Hindlimb muscle (tissue), 1 donor: ENCODE data around the gene TSHZ3. TPM values are rescaled to one million over a fixed set of nuclear protein-coding genes. Genes with fewer than 3 reads are reported as not detected.

Source experiments
- DNase-seq: peaks from one replicate; pipeline ENCODE4 v3.0.0-alpha.2; 2013
- polyA plus RNA-seq: library from polyadenylated mRNA; unstranded; fragments of 120-200 nt; gene quantifications from one replicate; pipeline ENCODE4 v1.2.1, GENCODE V29; 2013; ENCODE audit not compliant: insufficient read length

Gene TSHZ3
- polyA plus RNA-seq, 1 donor, result 17.6 TPM

DNA sequence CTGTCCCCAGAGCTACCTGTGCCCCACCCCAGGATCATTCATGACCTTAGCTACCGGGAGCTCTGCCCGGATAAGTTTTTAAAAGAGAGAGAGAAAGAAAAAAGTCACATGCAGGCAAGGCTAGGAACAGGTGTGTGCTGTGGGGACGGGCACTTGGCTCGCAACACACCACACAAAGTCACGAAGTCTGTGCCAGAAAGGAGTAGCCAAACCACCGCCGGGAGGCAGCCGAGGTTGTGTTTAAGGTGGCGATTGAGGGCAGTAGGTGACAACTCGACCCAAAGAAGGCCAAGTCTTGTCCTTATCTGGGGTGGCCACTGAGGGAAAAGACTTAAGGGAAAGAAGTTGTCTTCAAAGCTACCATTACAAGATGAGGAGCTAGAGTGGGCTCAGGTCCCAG lies 4.6 kb upstream of the TSHZ3 start:
- DNase-seq, result no peak

DNA sequence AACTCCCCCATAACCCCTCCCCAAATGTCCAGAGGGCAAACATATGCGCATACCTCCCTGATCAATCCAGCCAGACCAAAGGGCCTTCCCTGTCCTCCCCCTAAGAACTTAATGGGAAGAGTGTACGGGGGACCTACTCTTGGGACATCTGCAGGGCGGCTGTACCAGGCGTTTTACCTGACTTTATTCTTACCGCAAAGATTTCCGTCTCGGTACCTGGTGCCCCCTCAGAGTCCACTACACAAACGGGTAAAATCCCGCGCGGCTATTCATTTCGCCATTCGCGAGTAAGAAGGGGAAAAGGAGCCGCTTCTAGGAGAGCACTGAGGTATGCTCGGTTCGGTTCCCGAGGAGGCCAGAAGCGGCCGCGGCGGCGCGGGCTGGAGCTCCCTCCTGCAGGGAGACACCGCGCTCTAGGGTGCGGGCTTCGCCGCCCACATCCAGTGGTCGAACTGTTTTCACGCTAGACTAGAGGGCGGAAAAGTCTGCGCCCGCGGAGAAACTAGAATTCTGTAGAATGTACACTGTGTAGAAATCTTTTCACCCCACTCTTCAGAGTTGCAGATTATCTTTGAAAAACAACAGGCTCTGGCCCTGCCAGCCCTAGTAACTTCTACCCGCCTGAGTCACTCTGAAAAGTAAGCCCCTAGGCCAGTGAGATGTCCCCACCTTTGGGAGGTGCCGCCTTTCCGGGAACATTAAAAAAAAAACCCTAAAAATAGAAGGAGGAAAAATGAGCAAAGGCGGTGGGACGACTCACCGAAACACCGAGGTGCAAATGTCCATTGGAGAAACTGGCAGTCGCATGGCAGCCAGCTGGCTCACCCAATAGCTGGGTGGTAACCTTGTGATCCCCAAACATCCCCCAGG lies 3.8 kb upstream of the TSHZ3 start:
- no peak for DNase-seq

DNA sequence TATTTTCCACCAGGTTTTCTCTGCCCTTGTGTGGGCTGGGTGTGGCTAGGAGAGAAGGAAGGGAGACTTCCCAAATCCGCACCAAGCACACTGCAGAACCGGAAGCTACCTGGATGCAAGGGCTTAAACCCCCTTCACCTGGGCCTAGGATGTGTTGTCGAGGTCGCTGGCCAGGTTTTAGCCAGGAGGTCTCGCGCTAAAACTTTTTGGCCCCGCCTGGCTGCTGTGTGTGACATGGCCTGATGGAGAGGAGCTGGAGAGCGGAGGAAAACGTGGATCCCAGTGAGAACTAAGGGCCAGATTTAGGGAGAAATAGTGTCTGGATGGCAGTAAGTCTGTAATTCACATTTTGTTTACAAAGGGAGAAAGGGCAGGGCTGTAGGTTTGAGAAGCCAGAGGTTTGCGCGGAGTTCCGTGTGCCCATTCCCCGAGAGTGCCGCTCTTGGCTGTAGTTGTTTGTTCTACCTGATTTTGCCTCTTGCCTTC lies 3.1 kb upstream of the TSHZ3 start:
- DNase-seq, result no peak

DNA sequence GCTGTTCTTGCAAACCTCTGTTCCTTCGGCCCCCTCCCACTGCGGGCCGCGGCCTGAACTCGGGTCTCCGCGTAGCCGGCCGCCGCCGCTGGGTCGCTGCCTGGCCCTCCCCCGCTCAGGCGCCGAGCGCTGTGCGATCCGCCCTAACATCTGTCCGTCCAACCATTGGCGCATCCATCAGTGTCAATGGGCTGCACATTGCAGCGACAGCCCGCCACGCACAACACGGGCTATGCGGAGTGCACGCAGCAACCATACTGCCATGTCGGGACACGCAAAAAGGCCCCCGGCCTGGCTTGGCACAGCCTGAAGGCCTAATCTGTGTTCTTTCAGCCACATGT lies 2.6 kb upstream of the TSHZ3 start:
- DNase-seq, result no peak

DNA sequence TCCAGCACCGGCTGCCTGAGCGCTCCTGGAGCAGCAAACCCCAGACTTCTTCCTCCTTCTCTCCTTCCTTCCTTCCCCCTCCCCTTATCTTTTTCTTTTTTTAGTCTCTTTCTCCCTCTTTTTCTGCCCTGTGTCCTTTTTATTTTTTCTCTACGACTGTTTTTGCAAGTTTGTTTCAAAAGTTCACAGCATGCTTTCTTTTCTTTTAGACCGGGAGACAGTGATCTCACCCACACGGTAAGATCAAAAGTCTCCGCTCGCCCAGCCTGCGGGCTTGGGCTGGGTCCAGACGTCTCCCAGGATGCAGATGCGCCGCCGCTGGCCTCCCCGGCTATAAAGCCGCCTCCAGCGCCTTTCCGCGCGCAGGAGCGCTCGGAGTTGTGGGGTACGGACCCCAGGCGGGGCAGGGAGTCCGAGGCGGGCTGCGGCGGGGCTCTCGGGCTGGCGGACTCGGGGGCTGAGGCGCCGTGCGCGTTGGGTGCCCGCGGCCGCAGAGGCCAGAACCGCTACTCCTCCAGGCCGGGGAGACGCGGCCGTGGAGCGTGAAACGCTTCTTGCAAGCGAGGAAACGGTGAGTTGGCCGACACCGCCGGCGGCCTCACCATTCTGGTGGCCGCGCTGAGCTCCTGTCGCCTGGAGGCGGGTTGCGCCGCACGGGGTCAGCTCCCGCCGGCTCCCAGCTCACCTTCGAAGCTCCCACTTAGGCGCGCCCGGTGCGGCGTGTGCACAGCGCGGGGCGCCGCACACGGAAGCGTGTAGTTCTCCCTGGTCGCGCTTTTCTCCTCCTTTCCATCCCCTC lies 2.0 kb upstream of the TSHZ3 start:
- DNase-seq, result no peak

DNA sequence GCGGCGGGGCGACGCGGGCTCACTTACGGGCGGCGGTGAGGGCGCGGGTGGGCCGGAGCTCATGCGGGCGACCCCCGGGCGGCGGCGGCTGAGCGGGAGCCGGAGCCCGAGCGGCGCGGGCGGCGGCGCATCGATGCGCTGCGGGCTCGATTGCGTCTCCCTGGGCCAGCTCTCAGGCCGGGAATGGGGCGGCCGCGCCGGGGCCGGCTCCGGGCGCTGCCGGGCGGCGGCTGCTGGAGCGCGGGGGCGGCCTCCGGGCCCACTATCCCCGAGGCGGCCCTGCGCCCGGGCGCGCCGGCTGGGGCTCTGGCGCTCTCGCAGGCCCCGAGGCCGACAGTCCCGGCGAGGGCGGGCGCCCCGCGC lies 1.4 kb upstream of the TSHZ3 start:
- DNase-seq, result peak; percentile 80

DNA sequence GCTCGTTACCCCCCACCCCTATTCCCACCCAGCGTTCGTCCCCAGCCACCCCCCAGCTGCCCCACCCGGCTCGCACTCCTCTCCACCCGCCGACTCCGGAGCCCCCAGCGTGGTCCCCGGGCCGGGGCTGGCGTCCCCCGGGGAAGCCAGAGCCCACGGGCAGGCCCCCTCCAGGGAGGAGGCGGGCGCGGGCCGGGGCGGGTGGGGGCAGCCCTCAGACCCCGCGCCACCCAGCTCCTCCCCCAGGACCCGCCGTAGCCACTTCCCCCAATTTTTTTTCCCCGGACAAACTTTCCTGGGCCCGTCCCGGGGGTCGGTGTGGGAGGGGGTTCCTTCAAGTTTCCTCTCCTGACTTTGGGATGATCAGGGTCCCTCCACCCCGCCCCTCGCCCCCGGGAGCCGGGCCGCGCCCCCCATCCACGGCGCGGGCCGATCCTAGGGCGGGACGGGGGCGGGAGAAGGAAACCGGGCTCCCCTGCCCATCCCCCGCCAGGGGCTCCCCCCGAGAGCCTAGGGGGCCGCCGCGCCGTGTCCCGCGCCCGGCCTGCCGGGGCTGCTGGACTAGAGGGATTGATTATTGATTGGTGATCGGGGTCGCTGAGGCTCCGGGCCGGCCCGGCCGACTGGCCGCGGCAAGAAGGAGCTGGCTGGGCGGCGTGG lies 927 bp upstream of the TSHZ3 start:
- DNase-seq, result peak; percentile 54

DNA sequence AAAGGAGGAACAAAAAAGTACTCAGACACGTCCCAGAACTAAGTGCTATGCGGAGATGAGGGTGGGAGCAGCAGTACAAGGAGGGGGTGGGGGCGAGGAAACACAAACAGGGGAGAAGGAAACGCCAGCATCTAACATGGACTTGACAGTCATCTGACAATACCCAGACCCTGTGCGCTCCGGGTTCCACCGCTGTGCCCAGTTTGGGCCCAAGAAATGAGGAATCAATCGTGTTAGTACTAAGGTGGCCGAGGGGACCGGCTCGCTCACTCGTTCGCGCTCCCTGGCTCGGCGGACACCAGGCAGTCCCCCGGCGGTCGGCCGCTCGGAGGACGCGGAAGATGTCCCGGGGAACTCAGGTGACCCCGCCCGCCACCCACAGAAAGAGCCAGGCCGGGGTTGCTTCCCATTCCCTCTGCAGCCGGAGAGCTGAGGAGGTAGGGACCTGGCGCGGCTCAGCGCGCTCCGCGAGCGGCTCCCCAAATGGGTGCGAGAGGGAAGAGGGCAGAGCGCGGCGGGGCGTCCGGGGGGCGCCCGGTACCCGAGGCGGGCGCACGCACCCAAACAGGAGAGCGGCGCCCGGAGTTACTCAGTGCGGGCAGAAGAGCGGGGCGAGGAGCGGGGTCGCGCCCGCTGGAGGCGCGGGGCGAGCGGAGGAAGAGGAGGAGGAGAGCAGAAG lies 616 bp downstream of the TSHZ3 start:
- DNase-seq, result no peak

DNA sequence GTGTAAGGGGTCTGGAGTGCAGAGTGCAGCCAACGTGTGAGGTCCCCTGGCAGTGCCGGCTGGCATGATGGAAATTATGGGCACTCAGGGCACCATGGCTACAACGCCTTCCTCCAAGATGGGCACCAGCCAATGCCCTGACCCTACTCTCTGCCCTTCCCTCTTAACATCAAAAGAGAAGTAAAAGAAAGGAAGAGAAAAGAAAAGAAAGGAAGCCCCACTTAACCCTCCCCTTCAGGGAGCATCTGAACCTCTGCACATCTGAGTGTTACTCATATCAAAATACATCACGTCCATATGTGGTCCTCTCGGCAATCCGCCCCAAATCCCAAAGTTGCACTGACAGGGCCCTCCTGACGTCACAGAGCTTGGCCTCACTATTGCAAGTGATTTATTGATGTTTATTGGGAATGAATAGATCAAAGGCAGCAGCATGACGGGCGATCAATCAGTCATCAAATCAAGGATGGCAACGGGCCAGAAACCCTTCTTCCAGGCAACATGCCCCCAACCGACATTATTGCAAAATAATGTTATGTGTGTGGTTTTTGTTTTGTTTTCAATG lies 1.3 kb downstream of the TSHZ3 start:
- no peak for DNase-seq

DNA sequence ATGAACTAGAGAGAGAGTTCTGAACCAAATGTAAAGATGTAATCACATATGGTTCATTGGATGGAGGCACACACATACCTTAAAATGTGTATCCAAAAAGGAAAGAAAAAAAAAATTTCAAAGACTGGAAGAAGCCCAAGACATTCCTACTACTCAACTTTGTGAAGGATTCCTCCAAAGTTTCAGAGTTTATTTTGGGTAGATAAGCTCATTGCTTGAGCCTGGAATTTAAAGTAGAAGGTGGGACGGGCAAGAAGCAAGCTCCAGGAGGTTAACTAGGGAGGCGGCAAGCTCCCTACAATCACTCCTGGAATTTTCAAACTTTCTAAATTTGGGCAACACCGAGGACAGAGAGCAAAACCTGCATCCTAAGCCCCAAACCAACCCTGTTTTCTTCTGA lies 1.9 kb downstream of the TSHZ3 start:
- no peak for DNase-seq

DNA sequence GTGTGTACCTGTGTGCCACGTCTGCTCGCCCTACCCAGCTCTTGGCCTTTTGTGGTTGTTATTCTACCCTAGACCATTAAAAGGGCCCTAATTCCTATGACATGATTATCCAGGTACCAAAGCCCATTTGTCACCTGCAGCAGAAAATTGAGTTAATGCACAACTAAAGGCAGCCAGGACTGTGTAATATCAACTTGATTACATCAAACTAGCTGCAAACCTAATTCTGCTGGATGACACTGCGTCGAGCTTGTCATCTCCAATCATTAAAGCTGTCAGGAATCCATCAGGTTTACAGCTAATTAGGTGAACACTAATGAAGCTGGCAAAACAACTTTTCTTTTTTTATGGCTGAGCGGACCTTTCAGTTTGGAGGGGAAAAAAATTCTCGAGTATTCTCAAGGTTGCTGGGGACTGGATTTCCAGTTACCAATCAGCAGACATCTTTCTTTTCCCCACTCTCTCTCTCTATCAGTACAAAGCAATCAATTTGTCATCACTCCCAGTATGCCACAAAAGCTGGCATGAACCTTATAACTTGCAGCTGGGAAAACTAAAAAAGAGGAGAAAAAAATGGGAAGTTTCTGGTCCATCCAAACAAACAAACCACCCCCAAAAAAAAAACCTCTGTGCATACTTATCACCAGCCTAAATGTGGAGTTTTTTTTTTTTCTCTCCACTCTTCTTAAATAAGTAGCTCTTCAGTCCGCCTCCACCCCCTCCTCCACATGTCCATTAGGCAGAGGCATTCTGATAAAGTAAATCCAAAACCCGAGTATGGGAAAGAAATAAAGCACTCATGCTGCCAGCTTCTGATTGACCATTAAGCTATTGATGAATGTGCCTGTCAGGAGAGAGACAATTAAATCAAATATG lies 2.8 kb downstream of the TSHZ3 start:
- no peak for DNase-seq

DNA sequence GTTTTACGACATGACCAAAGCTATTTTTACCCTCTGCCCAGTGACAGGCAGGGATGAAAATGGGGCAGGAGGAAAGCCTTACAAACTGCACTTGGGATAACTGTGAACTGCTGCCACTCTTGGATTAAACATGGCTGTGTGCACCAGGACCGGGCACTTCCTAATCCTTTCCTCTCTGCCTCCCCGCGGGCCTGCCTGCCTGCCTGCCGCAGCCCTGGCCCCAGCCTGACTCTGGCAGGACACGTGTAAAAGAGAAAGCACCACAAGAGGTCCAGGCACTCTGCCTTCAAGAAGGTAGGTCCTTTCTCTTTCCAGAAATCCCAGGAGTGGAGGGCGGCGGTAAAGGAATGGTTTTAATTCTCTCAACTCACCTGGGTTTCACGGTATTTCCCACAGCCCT lies 4.8 kb downstream of the TSHZ3 start:
- DNase-seq, result no peak

DNA sequence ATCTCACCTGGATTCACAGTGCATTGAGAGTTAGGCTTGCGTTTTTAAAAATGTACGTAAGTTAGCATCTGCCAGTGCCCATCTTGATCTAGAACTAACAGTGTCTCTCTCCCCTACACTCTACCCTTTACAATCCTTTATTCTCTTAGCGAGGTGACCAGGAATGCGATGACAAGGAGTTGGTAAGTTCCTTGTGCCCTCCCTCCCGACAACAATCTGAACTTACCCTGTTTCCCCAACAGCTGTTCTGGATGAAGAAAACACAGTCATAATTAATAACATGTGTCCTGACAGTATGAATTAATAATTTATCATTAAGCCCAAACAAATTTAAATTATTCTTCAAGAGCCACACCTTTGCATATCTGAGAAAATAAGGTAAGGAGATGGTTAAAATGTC lies 6.3 kb downstream of the TSHZ3 start:
- no peak for DNase-seq

DNA sequence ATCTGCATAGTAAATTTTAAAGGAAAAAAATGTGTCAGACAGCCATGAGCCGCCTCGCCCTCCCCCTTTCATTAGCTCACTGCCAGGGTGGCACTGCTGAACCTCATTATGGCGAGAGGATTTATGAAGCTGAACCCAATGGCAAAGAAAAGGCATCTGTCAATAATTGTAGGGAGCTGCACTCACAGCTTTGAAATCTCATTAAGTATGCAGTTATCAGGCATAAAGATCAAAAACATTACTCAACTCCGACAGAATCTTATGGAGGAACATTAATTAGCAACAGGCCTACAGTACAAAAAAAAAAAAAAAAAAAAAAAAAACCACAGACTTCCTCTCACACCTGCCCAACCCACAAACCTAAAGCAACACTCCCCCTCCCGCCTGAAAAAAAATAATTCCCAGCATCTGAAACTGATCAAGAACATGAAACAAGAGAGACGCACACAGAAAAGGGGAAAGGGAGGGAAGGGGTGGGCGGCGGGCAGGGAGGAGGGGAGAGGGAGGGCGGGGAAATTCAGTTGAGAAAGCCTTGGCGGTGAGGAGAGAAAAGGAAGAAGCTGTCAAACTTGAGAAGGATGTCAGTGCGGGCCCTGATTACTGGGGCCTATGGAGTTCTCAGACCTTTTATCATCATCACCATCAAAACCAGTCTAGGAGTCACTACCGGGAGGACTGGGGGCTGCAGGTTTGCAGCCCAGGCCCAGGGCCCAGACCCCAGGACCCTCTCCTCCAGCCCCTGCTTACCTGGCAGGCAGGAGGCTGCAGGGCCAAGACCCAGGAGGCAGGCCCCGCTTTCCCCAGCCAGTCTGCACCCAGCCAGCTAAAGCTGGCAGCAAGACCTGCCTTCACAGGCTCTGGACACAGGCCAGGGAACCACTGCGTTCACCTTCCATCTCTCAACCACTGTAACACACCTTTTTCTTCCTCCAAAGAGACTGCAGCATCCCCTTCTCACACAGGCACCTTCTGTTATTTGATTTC lies 8.9 kb downstream of the TSHZ3 start:
- no peak for DNase-seq

DNA sequence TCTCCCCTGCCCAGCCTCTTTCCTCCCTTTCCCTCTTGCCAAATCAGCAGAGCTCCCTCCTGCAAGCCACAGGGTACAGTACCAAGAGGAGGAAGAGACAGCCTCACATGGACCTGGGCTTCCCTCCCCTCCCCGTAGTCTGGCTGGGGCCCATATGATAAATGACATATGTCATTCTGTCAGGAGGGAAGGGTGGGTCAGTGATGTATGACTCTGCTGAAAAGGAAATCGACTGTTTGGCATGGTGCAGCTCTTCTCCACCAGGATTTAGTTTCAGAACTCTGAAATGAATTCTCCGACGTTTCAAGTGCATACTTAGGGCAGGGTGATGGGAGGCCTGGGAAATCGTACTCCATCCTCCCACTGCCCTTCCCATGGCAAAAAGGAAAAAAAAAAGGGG lies 9.8 kb downstream of the TSHZ3 start:
- no peak for DNase-seq

DNA sequence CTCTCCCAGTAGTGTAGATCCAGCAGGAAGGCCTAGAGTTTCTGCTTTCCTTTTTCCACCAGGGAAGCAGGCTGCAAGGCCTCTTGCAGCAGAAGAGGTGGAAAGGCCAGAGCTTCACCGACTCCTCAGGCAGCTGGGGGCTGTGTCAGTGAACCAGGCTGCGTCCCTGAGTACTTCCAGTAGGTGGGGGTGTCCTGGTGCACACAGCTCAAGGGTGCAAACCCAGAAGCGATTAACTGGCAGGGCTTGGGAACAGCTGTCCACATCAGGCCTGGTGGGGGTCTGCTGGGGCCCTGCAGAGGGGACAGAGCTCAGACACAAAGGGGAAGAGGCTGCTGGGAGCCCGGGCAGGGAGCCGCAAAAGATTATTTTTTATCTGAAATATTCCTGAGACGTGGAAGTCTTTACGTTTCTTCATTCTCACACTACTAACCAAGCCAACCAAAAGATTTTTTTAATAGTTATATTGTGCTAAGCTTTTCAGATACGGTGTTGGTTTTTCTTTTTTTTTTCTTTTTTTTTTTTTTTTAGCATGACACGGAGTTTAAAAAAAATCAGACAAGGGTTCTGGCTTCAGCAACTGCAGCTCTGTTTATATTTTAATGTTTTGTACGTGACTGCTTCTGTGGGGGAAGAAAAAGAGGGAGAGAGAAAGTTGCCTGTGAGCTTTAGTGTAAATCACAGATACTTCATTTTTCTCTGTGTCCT lies 11.0 kb downstream of the TSHZ3 start:
- DNase-seq, result peak; percentile 66

DNA sequence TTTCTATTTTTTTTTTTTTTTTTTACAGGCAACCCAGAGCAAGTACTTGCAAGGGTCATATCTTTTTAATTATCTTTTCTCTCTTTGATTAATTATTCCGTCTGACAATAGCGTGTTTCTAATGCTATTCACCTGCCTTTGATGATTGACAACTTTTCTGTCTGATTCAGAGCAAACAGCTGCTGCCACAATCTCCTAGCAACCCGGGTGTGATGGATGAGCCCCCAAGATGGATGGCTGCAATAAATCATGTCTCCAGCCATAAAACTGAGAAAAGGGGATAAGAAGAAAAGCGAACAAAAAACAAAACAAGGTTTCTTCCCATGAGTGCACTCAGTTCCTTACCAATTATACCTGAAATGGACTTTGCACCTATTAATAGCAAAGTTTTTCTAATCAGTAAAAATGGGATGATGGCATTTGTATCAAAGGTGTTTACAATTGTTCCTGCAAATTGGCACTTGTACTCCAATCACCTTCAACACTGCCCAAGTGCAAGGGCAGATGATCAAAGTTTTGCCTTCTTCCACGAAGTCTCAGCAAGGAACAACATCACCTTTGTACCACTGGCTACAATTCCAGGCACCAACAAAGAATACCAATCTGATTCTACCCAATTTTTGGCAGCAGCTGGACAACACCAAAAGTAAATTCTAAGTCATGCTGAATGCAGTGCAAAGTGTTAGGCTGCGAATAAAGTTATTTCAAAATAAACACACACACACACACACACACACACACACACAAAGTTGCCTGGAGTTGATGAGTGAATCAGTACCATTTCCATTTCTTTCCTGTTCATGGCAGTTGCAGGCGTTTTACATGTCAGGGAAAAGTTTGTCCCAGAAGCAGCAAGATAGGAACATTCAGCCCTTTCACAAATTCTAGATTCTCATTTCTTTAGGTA lies 12.0 kb downstream of the TSHZ3 start:
- no peak for DNase-seq

DNA sequence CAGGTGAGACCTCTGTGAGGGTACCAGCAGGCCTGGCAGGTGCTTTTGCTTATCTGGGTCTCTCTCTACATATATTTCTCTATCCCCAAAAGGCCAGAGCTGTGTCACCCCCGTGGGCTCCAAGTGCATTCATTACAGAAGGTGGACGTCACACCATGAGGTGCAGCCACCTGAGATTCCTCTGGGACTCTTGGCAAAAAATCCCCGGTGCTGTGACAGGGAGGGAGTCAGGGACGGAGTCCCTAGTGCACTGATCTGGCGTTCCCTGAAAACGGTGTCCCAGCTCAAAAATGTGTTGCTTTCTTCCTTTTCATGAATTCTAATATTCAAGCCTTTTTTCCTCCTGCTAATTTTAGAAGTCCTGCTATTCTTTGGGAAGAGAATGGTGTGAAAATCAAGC lies 13.5 kb downstream of the TSHZ3 start:
- DNase-seq, result no peak
